ENCODE data around the gene HMCN1.
"Not testable (repeated sequence)": the region's sequence is repeated elsewhere in the genome, so short reads cannot be mapped to it uniquely, and the experiment has no call there.

Gene HMCN1

DNA sequence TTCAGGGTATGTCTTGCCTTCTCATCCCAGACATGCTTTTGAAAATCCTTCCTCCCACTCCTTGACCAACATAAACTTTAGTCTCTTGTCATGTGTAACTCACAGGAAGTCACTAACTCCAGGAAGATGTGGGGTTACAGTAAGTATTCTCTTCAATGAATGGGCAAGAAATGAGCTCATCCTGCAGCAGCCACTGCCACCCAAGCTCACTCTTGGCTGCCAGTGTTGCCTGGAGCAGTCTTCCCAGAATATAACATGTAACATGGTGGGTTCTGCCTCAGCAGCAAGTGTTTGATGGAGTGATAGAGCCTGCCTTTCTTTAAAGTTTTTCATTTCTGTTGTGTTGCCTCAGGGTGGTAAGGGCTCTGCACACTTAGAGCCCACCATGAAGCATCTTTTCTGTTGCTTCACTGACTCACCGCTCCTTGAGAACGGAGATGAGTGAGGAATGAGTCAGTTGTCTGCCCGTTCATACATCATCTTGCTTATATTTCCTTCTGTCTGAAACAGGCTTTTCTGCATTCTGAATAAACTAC is 453.9 kb downstream of the HMCN1 start:
- Mint-ChIP-seq H3K4me1 (peaks cover 24% of the 10 kb centered on the region), H3K36me3 (ENCODE audit: low read depth) (no peaks in the 10 kb centered on the region), H3K27me3 (peaks cover 10% of the 10 kb centered on the region), H3K4me3 (no peak overlapping the region), H3K27ac (no peak overlapping the region), H3K9me3 (no peaks in the 10 kb centered on the region)
- DNase-seq (no peak), ATAC-seq (peak; percentile 83)

DNA sequence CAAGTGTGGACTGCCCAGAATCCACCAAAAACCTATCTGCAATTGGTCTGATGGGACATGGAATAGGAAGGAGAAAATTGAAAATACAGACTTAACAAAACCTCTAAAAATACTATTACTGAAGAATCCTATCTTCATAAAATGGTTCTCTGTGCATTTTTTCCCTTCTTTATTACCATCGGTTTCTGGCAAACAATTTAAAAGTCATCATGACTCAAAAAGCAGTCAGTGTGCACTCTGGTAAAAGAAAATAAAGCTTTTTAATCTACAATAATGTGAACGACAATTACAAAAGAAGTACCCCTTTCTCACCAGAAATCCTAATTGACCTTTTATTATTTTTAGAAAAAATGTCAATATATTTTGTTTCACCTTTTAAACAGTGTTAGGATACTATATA is 454.5 kb downstream of the HMCN1 start:
- Mint-ChIP-seq H3K27me3 (peaks cover 15% of the 10 kb centered on the region), H3K9me3 (no peaks in the 10 kb centered on the region), H3K4me3 (no peak overlapping the region), H3K4me1 (peaks cover 21% of the 10 kb centered on the region), H3K27ac (no peak overlapping the region), H3K36me3 (ENCODE audit: low read depth) (no peaks in the 10 kb centered on the region)
- no peak for ATAC-seq
- DNase-seq: no peak

DNA sequence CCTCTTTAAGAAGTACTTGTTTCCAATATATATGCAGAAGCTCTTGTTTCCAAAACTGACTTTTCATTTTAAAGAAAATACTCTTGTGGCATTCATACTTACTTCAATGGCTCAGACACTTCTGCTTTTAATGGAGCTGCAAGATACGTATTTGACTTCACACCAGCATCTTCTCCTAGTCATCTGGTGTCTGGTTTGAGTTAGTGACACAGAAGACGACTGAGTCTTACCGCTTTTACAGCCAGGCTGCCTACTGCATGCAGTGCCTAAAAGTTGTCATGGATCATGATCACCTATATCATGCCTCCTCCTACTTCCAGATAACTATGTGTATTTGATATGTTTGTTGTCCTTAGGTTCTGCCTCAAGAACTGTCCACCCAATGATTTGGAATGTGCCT is 455.0 kb downstream of the HMCN1 start:
- Mint-ChIP-seq H3K27ac (no peak overlapping the region), H3K9me3 (no peaks in the 10 kb centered on the region), H3K27me3 (peaks cover 15% of the 10 kb centered on the region), H3K4me3 (no peak overlapping the region), H3K36me3 (ENCODE audit: low read depth) (no peaks in the 10 kb centered on the region), H3K4me1 (peaks cover 16% of the 10 kb centered on the region)
- DNase-seq (no peak), ATAC-seq (no peak)

DNA sequence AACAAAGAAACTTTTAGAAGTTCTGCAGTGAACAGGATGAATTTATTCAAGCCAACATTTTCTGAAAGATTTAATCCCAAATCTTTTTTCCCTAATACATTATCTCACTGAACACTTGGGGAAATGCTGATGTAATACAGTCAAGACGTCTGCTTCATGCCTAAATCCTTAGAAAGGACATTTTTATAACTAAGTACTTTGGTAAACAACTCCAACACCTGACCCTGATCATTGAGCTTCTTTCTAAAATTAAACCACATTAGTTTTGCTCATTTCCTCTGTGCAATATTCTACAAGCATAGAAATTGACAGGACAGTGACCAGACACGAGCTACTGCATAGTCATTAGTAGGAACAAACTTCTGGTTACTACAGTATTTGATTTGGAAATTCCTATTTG is 457.3 kb downstream of the HMCN1 start:
- H3K9me3 Mint-ChIP-seq: no peaks in the 10 kb centered on the region
- no peak overlapping the region for H3K27ac Mint-ChIP-seq
- H3K4me1 Mint-ChIP-seq: peaks cover 15% of the 10 kb centered on the region
- H3K4me3 Mint-ChIP-seq: no peak overlapping the region
- H3K27me3 Mint-ChIP-seq: peaks cover 16% of the 10 kb centered on the region
- no peaks in the 10 kb centered on the region for H3K36me3 Mint-ChIP-seq (ENCODE audit: low read depth)
- no peak for ATAC-seq
- no peak for DNase-seq

DNA sequence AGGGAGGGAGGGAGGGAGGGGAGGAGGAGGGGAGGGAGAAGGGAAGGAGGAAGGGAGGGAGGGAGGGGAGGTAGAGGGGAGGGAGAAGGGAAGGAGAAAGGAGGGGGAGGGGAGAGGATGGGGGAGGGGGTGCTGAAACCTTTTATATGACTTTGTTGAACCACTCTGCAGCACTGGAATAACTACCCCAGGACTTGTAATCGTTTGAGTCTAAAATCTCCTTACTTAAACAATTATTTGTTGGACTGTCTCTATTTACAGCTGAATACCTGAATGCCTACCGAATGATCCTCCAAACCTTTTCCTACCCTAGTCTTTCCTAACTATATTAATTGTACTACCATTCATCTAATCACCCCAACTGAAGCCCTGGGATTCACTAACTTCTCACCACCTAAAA is 459.0 kb downstream of the HMCN1 start:
- no peaks in the 10 kb centered on the region for H3K9me3 Mint-ChIP-seq
- no peaks in the 10 kb centered on the region for H3K36me3 Mint-ChIP-seq (ENCODE audit: low read depth)
- DNase-seq: no peak
- H3K4me3 Mint-ChIP-seq: no peak overlapping the region
- H3K27me3 Mint-ChIP-seq: peaks cover 10% of the 10 kb centered on the region
- no peak overlapping the region for H3K27ac Mint-ChIP-seq
- no peak for ATAC-seq
- peaks cover 2% of the 10 kb centered on the region for H3K4me1 Mint-ChIP-seq

DNA sequence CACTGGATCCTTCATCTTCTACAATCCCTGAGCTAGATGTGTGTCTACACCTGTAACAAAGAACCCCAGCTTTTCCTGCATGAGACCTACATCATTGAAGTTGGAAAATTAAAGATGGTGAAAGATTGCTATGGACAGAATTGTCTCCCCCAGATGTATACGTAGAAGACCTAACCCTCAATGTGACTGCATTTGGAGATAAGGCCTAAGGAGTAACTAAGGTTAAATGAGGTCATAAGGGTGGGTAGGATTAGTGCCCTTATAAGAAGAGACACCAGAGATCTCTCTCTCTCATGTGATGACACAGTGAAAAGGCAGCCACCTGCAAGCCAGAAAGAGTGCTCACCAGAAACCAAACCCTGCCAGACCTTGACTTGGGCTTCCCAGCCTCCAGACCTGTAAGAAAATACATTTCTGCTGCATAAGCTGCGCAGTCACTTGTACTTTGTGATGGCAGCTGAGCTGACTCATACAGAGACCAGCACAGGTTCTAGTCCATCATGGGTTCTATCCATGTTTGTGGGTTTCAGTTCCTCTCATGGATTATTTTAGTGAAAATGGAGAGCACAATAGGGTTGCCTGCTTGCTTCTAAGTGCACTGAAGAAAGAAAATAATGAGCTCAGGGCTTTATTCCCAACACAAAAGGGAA is 460.0 kb downstream of the HMCN1 start:
- DNase-seq (no peak), ATAC-seq (no peak)
- Mint-ChIP-seq H3K27me3 (peaks cover 10% of the 10 kb centered on the region), H3K27ac (no peak overlapping the region), H3K36me3 (ENCODE audit: low read depth) (no peaks in the 10 kb centered on the region), H3K4me3 (no peak overlapping the region), H3K4me1 (no peaks in the 10 kb centered on the region), H3K9me3 (no peaks in the 10 kb centered on the region)

DNA sequence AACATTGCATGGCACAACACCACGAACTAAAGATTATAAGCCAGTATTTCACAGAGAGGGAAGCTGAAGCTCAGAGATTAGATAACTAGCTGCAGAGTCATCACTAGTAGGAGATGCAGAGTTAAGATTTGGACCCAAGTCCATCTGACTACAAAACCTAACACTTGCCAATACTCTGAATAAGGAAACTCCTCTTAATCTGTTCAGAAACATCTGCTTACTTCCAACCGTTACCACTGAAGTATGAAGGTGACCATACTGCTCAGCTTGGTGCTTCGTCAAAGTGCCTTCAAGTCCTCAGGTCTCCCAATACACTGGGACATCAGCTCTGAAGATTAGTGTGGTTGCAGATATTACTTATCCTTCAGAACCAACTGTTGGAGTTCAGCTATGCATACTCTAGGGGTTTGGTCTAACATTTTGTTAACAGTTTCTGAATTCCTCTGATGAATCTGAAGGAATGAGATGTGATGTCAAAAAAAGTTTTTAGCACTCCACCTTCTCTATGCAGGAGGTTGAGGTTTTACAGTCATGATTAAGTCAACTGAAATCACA is 461.3 kb downstream of the HMCN1 start:
- Mint-ChIP-seq H3K27me3 (peaks cover 14% of the 10 kb centered on the region), H3K27ac (no peak overlapping the region)
- no peak for ATAC-seq

DNA sequence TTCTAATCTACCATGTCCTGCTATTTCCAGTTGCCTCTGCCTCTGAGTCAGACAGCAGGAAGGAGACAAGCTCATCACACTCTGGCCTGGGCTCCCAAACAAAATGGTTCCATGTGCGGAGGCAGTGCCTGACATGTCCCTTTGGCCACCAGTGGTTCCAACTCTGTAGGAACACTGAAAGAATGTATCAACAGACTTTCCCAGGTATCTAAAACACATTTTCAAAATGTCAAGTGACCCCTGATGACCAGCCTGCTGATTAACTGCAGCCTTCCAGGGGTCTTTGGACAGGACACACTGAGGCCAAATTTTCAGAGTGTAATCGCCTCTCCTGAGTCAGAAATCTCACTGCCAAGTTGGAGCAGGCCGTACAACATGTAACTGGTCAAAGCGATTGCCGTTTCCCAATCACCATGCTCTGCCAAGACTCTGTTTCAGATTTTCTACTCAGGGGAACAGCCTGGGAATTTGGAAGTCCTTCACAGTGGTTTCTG is 468.1 kb downstream of the HMCN1 start:
- Mint-ChIP-seq H3K27me3 (peaks cover 26% of the 10 kb centered on the region), H3K9me3 (no peaks in the 10 kb centered on the region), H3K4me3 (no peak overlapping the region), H3K36me3 (ENCODE audit: low read depth) (no peaks in the 10 kb centered on the region), H3K27ac (no peak overlapping the region), H3K4me1 (peaks cover 16% of the 10 kb centered on the region)
- DNase-seq: no peak
- no peak for ATAC-seq

More for the DNA sequence above, 461.3 kb downstream of the HMCN1 start:
- no peak for DNase-seq
- Mint-ChIP-seq H3K4me1 (no peaks in the 10 kb centered on the region), H3K9me3 (no peaks in the 10 kb centered on the region), H3K4me3 (no peak overlapping the region), H3K36me3 (ENCODE audit: low read depth) (no peaks in the 10 kb centered on the region)

DNA sequence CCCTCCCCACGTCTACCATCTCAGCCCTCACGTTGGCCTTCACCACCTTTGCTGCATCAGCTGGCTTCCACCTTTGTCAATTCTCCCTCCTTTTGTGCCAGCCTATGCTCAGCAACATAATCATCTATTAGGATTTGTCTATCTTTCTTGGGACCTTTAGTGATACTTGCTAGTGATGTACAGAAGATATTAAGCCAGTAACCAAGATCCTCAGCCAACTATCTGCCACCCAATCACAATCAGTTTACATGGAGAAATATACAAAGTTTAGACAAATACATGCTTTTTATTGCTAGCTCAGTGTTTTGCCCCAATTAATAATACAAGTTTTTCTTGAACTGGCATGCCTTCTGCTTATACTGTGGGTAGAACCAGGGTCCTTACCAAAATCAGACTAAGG is 468.6 kb downstream of the HMCN1 start:
- no peak for ATAC-seq
- no peaks in the 10 kb centered on the region for H3K9me3 Mint-ChIP-seq
- H3K27me3 Mint-ChIP-seq: peaks cover 26% of the 10 kb centered on the region
- H3K27ac Mint-ChIP-seq: no peak overlapping the region
- no peak for DNase-seq
- H3K4me1 Mint-ChIP-seq: peaks cover 16% of the 10 kb centered on the region
- H3K36me3 Mint-ChIP-seq (ENCODE audit: low read depth): no peaks in the 10 kb centered on the region
- no peak overlapping the region for H3K4me3 Mint-ChIP-seq

DNA sequence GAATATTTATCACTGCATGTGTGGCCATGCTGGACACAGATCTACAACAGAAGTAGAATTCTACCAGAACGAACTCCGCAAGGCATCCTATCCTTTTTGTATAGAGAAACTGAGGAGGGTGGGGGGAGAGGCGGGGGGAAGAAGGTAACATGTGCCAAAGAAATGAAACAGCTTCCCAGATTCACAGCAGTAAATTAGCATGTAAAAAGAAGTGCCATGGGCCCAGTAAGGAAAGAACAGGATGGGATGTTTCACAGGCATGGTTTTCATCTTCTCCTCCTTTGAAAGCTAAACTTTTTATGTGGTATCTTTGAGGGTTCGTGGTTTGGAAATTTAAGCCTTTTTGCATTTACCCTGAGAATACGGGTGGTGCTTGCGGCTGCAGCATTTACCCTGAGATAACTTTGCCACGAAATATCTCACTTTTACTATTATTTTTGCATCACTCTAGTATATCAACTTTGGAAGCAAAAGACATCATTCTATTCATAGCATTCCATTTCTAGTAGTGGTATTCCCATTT is 471.9 kb downstream of the HMCN1 start:
- peaks cover 45% of the 10 kb centered on the region for H3K27me3 Mint-ChIP-seq

DNA sequence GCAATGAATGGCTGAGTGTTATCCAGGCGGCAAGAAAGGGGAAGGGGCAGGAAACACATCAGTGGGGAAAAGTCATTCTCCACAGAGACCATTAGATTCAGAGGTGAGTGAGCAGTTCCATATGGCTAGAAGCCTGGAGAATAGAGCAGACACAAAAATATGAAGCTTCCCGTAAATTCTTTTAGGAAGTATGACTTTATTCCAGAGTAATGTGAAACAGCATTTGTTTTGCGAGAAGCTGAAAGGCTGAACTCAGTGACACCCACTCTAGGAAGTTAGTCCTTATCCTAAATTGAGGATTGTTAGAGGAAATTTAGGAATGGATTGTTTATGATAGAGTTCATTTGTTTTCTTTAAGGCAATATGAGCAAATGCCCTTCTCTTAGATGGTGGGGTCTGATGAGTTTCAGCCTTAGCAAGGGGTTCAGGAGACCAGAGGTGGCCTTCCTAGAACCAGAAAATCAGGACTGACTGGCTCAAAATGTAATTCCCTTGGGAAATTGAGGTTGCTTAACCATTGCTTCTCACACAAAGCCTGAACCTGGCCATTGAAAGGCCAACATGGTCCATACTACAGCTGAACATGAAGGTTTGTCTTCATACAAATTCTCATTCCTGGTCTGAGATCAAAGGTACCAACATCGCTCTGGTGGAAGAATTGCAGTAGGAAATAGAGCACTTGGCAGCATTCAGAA is 473.3 kb downstream of the HMCN1 start:
- peaks cover 51% of the 10 kb centered on the region for H3K27me3 Mint-ChIP-seq
- H3K4me1 Mint-ChIP-seq: peaks cover 16% of the 10 kb centered on the region
- no peaks in the 10 kb centered on the region for H3K9me3 Mint-ChIP-seq
- no peak overlapping the region for H3K4me3 Mint-ChIP-seq
- ATAC-seq (no peak), DNase-seq (no peak)
- no peaks in the 10 kb centered on the region for H3K36me3 Mint-ChIP-seq (ENCODE audit: low read depth)
- H3K27ac Mint-ChIP-seq: no peak overlapping the region

More for the DNA sequence above, 471.9 kb downstream of the HMCN1 start:
- DNase-seq (no peak), ATAC-seq (peak; percentile 40)
- Mint-ChIP-seq H3K36me3 (ENCODE audit: low read depth) (no peaks in the 10 kb centered on the region), H3K9me3 (no peaks in the 10 kb centered on the region), H3K27ac (no peak overlapping the region), H3K4me3 (no peak overlapping the region), H3K4me1 (peaks cover 16% of the 10 kb centered on the region)

DNA sequence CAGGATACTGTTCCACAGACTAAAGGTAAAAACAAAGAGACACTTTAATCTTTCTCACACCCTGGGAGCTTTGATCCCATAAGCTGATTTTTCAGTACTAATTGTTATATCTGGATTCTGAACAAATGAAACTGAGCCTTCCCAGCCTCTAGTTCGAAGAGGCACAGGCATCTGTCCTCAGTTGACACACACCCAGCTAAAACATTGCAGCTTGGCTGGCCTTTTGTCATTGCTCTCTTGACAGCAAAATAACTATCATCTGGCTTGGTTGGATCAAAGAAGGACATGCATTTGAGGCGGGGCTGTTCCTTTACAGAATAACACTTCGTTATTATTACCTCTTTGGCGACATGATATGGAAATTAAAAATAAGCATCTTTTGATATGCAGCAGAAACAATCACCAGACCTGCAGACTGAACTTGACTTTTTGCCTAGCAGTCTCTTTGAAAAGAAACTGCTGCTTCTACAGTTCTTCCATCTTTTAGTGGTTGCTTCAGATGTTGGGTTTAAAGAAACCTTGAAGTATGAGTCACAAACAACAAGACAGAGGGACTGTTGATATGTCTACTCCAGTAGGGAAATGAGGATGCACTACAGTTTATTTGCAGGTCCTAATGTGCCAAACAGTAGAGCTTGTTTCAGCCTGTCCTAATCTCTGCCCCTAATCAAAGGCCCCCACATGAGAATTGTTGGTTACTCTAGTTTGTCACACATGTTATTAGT is 474.4 kb downstream of the HMCN1 start:
- Mint-ChIP-seq H3K27ac (no peak overlapping the region), H3K9me3 (no peaks in the 10 kb centered on the region), H3K36me3 (ENCODE audit: low read depth) (no peaks in the 10 kb centered on the region), H3K4me3 (no peak overlapping the region), H3K4me1 (peaks cover 16% of the 10 kb centered on the region), H3K27me3 (peaks cover 46% of the 10 kb centered on the region)
- ATAC-seq (no peak), DNase-seq (no peak)

DNA sequence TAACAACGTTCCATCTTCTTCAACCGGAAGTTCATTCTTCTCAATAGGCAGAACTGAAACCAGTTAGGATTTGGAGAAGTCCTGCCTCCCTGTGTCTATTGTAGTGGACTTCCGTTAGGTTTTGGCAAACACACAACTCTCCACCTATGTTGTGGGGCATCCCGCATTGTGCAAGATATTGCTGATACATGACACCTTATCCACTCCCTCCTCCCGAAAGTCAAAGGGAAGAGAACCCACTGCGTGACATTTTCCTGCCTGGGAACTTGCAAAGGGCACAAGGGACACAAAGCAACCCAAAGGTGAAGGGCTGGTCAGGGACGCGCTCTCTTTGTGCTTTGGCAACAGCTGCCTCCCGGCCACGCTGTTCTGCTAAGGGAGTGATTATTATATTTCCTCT is 476.1 kb downstream of the HMCN1 start:
- ATAC-seq: no peak

DNA sequence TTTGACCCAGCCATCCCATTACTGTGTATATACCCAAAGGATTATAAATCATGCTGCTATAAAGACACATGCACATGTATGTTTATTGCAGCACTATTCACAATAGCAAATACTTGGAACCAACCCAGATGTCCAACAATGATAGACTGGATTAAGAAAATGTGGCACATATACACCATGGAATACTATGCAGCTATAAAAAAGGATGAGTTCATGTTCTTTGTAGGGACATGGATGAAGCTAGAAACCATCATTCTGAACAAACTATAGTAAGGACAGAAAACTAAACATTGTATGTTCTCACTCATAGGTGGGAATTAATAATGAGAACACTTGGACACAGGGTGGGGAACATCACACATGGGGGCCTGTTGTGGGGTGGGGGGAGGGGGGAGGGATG is 477.4 kb downstream of the HMCN1 start:
- not testable (repeated sequence) for H3K36me3 Mint-ChIP-seq (ENCODE audit: low read depth); ATAC-seq; H3K27ac Mint-ChIP-seq; H3K4me3 Mint-ChIP-seq; H3K4me1 Mint-ChIP-seq; DNase-seq; H3K9me3 Mint-ChIP-seq
- H3K27me3 Mint-ChIP-seq: peaks cover 34% of the 10 kb centered on the region

More for the DNA sequence above, 476.1 kb downstream of the HMCN1 start:
- H3K36me3 Mint-ChIP-seq (ENCODE audit: low read depth): no peaks in the 10 kb centered on the region
- H3K4me3 Mint-ChIP-seq: no peak overlapping the region
- no peak overlapping the region for H3K27ac Mint-ChIP-seq
- peaks cover 16% of the 10 kb centered on the region for H3K4me1 Mint-ChIP-seq
- DNase-seq: no peak
- H3K9me3 Mint-ChIP-seq: no peaks in the 10 kb centered on the region
- peaks cover 44% of the 10 kb centered on the region for H3K27me3 Mint-ChIP-seq
